Measurements from ENCODE around the gene BCAR1. TPM values are rescaled to one million over a fixed set of nuclear protein-coding genes. Genes with fewer than 3 reads are reported as not detected.
A peak's percentile ranks its signal among the peaks of the same experiment; 100 is the strongest.

BCAR1 gene
- total and polyA plus RNA-seq, 2 of the 13 experiments (the other 11 are each of a cell fraction or from before 2014, with no cell fraction given): 48.1 to 51.7 TPM

DNA sequence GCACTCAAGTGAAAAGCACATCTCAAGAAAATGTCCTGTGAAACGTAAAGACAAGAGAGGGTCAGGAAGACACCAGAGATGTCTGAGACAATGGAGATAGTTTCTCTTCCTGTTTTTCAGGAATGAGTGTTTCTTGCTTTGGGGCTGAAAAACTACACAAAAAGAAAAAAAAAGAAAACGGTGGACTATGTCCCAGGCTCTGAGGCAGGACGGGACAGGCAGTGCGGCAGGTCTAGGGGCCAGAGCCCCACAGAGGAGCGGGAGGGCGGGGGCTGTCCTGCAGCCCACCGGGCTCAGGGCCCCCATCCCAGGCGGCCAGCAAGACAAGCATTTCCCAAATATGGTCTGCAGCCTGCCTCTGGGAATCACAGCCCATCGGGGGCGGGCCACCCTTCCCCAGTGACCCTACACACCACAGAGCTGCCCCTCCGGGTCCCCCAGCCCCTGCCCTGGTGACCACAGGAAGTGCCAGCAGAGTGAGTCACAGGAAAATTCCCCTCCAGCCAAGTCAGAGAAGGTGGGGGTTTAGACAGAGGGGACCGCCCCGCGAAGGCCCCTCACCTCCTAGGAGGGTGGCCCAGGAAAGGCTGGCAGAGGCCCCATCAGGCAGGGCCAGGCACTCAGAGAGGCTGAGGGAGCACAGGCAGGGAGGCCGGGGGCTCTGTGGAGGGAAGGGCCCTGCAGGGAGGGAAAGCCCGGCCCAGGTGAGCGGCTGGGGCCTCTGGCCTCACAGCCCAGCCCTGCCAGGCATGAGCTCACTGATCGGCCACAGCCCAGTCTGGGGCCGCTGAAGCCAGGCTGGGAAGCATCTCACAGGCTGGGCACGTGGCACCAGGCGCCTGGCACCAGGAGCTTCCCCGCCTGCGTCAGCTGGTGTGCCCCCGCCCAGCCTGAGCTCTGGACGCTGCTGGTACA is 6.3 kb downstream of the BCAR1 start (continued):
- peak; percentile 96 for TF ChIP-seq GFI1 (CRISPR knock-in tag; IDR thresholded peaks at IDR 0.05; ENCODE audit: borderline replicate concordance)
- TF ChIP-seq ZNF513 (CRISPR knock-in tag; conservative IDR thresholded peaks at IDR 0.05): 0 out of 2 replicates have a peak, but pooled peaks have one; percentile 62
- TF ChIP-seq ZBTB39 (CRISPR knock-in tag; IDR thresholded peaks at IDR 0.05): peak; percentile 94
- no peak for TF ChIP-seq ISX (CRISPR knock-in tag; conservative IDR thresholded peaks at IDR 0.05)
- TF ChIP-seq AKNA (CRISPR knock-in tag; IDR thresholded peaks at IDR 0.05; ENCODE audit: borderline replicate concordance): no peak; the same call in 1 of the 2 replicates
- TF ChIP-seq, protein P1, sequence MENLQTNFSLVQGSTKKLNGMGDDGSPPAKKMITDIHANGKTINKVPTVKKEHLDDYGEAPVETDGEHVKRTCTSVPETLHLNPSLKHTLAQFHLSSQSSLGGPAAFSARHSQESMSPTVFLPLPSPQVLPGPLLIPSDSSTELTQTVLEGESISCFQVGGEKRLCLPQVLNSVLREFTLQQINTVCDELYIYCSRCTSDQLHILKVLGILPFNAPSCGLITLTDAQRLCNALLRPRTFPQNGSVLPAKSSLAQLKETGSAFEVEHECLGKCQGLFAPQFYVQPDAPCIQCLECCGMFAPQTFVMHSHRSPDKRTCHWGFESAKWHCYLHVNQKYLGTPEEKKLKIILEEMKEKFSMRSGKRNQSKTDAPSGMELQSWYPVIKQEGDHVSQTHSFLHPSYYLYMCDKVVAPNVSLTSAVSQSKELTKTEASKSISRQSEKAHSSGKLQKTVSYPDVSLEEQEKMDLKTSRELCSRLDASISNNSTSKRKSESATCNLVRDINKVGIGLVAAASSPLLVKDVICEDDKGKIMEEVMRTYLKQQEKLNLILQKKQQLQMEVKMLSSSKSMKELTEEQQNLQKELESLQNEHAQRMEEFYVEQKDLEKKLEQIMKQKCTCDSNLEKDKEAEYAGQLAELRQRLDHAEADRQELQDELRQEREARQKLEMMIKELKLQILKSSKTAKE (CRISPR knock-in tag; IDR thresholded peaks at IDR 0.05; ENCODE audit: borderline replicate concordance): peak; percentile 87; the same call in 1 of the 2 replicates
- TF ChIP-seq, protein P2, sequence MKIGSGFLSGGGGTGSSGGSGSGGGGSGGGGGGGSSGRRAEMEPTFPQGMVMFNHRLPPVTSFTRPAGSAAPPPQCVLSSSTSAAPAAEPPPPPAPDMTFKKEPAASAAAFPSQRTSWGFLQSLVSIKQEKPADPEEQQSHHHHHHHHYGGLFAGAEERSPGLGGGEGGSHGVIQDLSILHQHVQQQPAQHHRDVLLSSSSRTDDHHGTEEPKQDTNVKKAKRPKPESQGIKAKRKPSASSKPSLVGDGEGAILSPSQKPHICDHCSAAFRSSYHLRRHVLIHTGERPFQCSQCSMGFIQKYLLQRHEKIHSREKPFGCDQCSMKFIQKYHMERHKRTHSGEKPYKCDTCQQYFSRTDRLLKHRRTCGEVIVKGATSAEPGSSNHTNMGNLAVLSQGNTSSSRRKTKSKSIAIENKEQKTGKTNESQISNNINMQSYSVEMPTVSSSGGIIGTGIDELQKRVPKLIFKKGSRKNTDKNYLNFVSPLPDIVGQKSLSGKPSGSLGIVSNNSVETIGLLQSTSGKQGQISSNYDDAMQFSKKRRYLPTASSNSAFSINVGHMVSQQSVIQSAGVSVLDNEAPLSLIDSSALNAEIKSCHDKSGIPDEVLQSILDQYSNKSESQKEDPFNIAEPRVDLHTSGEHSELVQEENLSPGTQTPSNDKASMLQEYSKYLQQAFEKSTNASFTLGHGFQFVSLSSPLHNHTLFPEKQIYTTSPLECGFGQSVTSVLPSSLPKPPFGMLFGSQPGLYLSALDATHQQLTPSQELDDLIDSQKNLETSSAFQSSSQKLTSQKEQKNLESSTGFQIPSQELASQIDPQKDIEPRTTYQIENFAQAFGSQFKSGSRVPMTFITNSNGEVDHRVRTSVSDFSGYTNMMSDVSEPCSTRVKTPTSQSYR (CRISPR knock-in tag; IDR thresholded peaks at IDR 0.05; ENCODE audit: borderline replicate concordance): peak; percentile 91
- TF ChIP-seq ZSCAN20 (CRISPR knock-in tag; IDR thresholded peaks at IDR 0.05; ENCODE audit: borderline replicate concordance): peak; percentile 46
- TF ChIP-seq EEA1 (CRISPR knock-in tag; IDR thresholded peaks at IDR 0.05; ENCODE audit: borderline replicate concordance): 0 out of 2 replicates have a peak, but pooled peaks have one; percentile 68
- no peak; the same call in 1 of the 2 replicates for TF ChIP-seq ZNF766 (CRISPR knock-in tag; IDR thresholded peaks at IDR 0.05; ENCODE audit: borderline replicate concordance)
- TF ChIP-seq ZFP41 (CRISPR knock-in tag; IDR thresholded peaks at IDR 0.05; ENCODE audit: borderline replicate concordance): peak; percentile 94; the same call in 1 of the 2 replicates
- peak; percentile 96 for TF ChIP-seq ZNF292 (CRISPR knock-in tag; IDR thresholded peaks at IDR 0.05; ENCODE audit: borderline replicate concordance, low read depth)

Data from HepG2 (cell line).